K562 (cell line): ENCODE data around the gene DNAJC6. TPM values are rescaled to one million over a fixed set of nuclear protein-coding genes. Genes with fewer than 3 reads are reported as not detected.
A peak's percentile ranks its signal among the peaks of the same experiment; 100 is the strongest.

Experiments
- E2F8 ChIP-seq: fragments of 450-650 bp; IDR thresholded peaks from 2 replicates; pipeline ENCODE4 v1.7.1; 2018; ENCODE audit warnings: mild to moderate bottlenecking, low read depth; ENCODE audit not compliant: partially characterized antibody
- ELF4 ChIP-seq: fragments of 450-650 bp; formaldehyde crosslinking; IDR thresholded peaks from 2 replicates; pipeline ENCODE4 v1.4.0; 2022; ENCODE audit warnings: missing genetic modification characterization
- ELK3 ChIP-seq: fragments of 450-650 bp; formaldehyde crosslinking; IDR thresholded peaks from 2 replicates; pipeline ENCODE4 v1.4.0; 2020; ENCODE audit warnings: mild to moderate bottlenecking
- KDM5B ChIP-seq: fragments of 200-600 bp; sonication (generic); IDR thresholded peaks from 2 replicates; pipeline ENCODE4 v1.6.1; 2012; ENCODE audit warnings: low read depth, mild to moderate bottlenecking, moderate library complexity, low read length, control low read depth, inconsistent platforms; ENCODE audit not compliant: insufficient replicate concordance
- NCOA1 ChIP-seq: fragments of 450-650 bp; IDR thresholded peaks from 2 replicates; pipeline ENCODE4 v1.6.1; 2016; ENCODE audit warnings: low read depth
- NFRKB ChIP-seq: fragments of 450-650 bp; IDR thresholded peaks from 2 replicates; pipeline ENCODE4 v1.6.1; 2016; ENCODE audit warnings: low read depth
- POLR2AphosphoS2 ChIP-seq: IDR thresholded peaks from 2 replicates; pipeline ENCODE4 v1.6.1; 2012; ENCODE audit warnings: low read length, improper control_type of control experiment
- POLR2G ChIP-seq: fragments of 200-400 bp; formaldehyde crosslinking; IDR thresholded peaks from 2 replicates; pipeline ENCODE4 v1.6.1; 2017; ENCODE audit warnings: low read depth, mild to moderate bottlenecking, antibody characterized with exemption, low read length, moderate library complexity
- SMAD4 ChIP-seq: fragments of 250-450 bp; sonication (Bioruptor Pico); conservative IDR thresholded peaks from 2 replicates; pipeline ENCODE4 v1.8.0; 2021; ENCODE audit warnings: inconsistent platforms, mild to moderate bottlenecking, moderate library complexity
- SPI1 ChIP-seq: IDR thresholded peaks from 2 replicates; pipeline ENCODE4 v1.6.1; 2011; ENCODE audit warnings: low read depth, low read length, control low read depth, borderline replicate concordance
- SRSF1 ChIP-seq: fragments of 200-400 bp; formaldehyde crosslinking; IDR thresholded peaks from 2 replicates; pipeline ENCODE4 v1.6.1; 2017; ENCODE audit warnings: mild to moderate bottlenecking, low read depth, low read length, moderate library complexity
- TAF15 ChIP-seq: fragments of 200-400 bp; formaldehyde crosslinking; IDR thresholded peaks from 2 replicates; pipeline ENCODE4 v1.6.1; 2017; ENCODE audit warnings: mild to moderate bottlenecking, low read depth, low read length, moderate library complexity
- ZBED1 ChIP-seq: IDR thresholded peaks from 2 replicates; pipeline ENCODE4 v1.6.1; 2014
- ZNF121 ChIP-seq: sonication (generic); formaldehyde crosslinking; conservative IDR thresholded peaks from 2 replicates; pipeline ENCODE4 v1.8.0; 2022; ENCODE audit warnings: missing genetic modification reagents
- polyA plus RNA-seq, 8 experiments: library from polyadenylated mRNA; depleted of rRNA in 4 of 8; stranded (reverse) in 5 of 8; unstranded in 3 of 8; fragments of >200 nt; fragmentation: Nextera tagmentation in 2 of 8; fragmentation: Illumina TruSeq in 1 of 8; extraction: Ambion mirVana in 2 of 8; extraction: Trizol in 1 of 8; gene quantifications; 2 replicates each; pipeline versions ENCODE4 v1.2.1 to v1.2.3, GENCODE V29; 2011 to 2014; ENCODE audit warnings: inconsistent platforms in 1 of 8, missing spikeins in 1 of 8
- total RNA-seq, 7 experiments: library from RNA; depleted of rRNA in 6 of 7; stranded (reverse); fragments of >200 nt in 6 of 7; fragmentation: Illumina TruSeq in 2 of 7; extraction: Trizol in 2 of 7; gene quantifications; 2 replicates each; pipeline versions ENCODE4 v1.2.1 to v1.2.3, GENCODE V29; 2011 to 2021; ENCODE audit warnings: low replicate concordance in 1 of 7
- TF ChIP-seq, protein P1 (sequence below): fragments of 450-650 bp; IDR thresholded peaks from 2 replicates; pipeline ENCODE4 v1.6.1; 2014; ENCODE audit warnings: low read depth, mild to moderate bottlenecking, moderate library complexity, borderline replicate concordance
- TF ChIP-seq, protein P2 (sequence below): fragments of 250-450 bp; sonication (Bioruptor Pico); IDR thresholded peaks from 2 replicates; pipeline ENCODE4 v1.5.0; 2021

The DNAJC6 gene
- total and polyA plus RNA-seq, 9 of the 15 experiments (the other 6 are each of a cell fraction or from before 2014, with no cell fraction given) = 6.7 to 78.7 (median 28.0) TPM

DNA sequence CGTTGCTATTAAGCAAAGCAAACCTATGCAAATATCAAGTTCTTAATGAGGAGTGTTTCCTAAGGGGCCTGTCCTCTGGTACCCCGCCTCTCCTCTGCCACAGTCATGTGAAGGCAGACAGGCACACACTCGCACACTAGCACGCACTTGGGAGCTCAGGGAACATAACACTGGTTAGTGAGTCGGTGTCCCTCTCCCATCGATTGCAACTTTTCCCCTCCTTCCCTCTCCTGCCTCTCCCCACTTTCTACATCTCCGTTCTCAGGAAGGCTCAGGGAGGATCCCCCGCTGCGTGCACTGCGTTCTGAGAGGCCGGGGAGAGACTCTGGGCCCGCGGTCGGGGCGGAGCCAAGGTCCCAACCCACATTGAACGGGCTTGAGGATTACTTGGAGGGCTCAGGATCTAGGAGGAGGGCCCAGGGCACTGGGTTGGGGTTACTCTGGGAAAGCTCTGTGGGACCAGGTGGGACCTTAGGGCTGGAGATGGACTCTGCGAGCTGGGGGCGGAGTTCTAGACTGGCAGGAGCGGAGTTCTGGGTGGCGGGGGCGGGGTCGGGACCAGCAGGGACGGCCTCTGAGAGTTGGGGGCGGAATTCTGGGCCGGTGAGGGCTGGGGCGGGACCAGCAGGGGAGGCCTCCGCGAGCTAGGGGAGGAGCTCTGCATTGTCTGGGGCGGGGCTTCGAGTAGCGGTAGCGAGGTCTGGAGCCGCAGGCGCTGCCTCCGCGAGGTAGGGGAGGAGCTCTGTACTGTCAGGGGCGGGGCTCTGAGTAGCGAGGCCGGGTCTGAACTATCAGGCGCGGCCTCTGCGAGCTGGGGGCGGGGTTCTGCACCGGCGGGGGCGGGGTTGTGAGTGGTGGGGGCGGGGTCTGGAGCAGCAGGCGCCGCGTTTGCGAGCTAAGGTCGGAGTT is 110.6 kb downstream of the DNAJC6 start (continued):
- TF ChIP-seq POLR2G (no peak), TAF15 (no peak), SPI1 (no peak), NCOA1 (0 out of 2 replicates have a peak, but pooled peaks have one; percentile 9), KDM5B (peak; percentile 62), ELK3 (CRISPR knock-in tag) (no peak), ELF4 (CRISPR knock-in tag) (0 out of 2 replicates have a peak, but pooled peaks have one; percentile 13), ZNF121 (CRISPR knock-in tag) (no peak), E2F8 (no peak), SRSF1 (no peak), POLR2AphosphoS2 (peak; percentile 55), NFRKB (no peak), ZBED1 (no peak), SMAD4 (no peak)
- TF ChIP-seq, protein P1, sequence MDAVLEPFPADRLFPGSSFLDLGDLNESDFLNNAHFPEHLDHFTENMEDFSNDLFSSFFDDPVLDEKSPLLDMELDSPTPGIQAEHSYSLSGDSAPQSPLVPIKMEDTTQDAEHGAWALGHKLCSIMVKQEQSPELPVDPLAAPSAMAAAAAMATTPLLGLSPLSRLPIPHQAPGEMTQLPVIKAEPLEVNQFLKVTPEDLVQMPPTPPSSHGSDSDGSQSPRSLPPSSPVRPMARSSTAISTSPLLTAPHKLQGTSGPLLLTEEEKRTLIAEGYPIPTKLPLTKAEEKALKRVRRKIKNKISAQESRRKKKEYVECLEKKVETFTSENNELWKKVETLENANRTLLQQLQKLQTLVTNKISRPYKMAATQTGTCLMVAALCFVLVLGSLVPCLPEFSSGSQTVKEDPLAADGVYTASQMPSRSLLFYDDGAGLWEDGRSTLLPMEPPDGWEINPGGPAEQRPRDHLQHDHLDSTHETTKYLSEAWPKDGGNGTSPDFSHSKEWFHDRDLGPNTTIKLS = peak; percentile 44; the same call in 1 of the 2 replicates
- TF ChIP-seq, protein P2, sequence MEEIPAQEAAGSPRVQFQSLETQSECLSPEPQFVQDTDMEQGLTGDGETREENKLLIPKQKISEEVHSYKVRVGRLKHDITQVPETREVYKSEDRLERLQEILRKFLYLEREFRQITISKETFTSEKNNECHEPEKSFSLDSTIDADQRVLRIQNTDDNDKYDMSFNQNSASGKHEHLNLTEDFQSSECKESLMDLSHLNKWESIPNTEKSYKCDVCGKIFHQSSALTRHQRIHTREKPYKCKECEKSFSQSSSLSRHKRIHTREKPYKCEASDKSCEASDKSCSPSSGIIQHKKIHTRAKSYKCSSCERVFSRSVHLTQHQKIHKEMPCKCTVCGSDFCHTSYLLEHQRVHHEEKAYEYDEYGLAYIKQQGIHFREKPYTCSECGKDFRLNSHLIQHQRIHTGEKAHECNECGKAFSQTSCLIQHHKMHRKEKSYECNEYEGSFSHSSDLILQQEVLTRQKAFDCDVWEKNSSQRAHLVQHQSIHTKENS = no peak
